ENCODE results near the gene EXOC3L4. TPM values are rescaled to one million over a fixed set of nuclear protein-coding genes. Genes with fewer than 3 reads are reported as not detected.

EXOC3L4 gene
- total RNA-seq, 1 experiment from 2014 or later: not detected

DNA sequence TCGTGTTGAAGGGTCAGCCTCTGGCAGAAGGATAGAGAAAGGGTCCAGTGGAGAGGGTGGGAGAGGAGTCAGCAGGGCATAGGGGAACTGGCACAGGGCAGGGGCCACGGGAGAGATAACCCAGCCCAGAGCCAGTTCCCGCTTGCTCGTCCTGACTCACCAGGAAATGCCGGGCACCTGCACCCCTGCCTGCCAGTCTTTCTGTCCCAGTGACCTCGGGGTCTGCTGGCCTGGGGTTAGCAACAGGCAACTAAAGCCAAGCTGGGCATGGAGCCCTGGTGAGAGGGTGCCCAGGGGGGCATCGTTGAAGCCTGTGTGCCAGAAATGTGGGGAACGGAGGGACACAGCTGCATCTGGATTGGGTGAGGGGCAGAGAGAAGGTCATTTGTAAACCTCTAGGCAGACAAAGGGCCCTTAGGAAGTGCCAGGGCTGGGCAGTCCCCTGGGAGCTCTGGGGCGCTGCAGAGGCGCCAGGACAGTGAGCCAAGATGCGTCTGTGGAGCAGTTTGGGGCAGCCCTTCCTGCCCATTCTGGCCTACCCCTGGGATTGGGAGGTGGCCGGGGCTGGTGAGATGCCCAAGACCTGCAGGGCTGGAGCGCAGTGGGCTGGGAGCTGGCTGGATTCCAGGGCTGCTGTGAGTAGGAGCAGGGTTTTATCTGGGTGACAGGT, 34.2 kb downstream of the EXOC3L4 start:
- BruUV-seq (replicated peaks): no TSS peak
- no peaks in the 10 kb centered on the region for H3K27me3 ChIP-seq (ENCODE audit: insufficient read depth, low read length)
- peaks cover 22 to 36% of the 10 kb centered on the region in 2 experiments for H3K4me1 ChIP-seq (ENCODE audit: control insufficient read depth in 1 of 2, insufficient read depth in 2 of 2, low read length in 2 of 2)
- H2AFZ ChIP-seq (ENCODE audit: low read depth, low read length, poor library complexity, severe bottlenecking): no peak overlapping the region
- no peaks in the 10 kb centered on the region for H3K9me3 ChIP-seq (ENCODE audit: control insufficient read depth in 1 of 2, insufficient read depth in 1 of 2, low read depth in 1 of 2, low read length in 2 of 2)
- ChIA-PET RAD21 (ENCODE audit: low non-redundant PET in 1 of 2, low total read pairs in 2 of 2, uncharacterized antibody in 2 of 2, unreplicated experiment in 2 of 2) (interaction anchor here in 1 of 2 experiments (0.6 kb wide), 1 partner anchor 54 kb away, joined by 3 read pairs; no protein-coding TSS in a partner anchor), POLR2A (no interaction called here), CTCF (interaction anchor here (3.1 kb wide), 1 partner anchor 12 kb away, joined by 9 read pairs; no protein-coding TSS in a partner anchor)
- no peaks in the 10 kb centered on the region for H4K20me1 ChIP-seq (ENCODE audit: insufficient read depth)
- H3K9me2 ChIP-seq (ENCODE audit: insufficient read depth): no peaks in the 10 kb centered on the region
- H3K9ac ChIP-seq (ENCODE audit: low read length): peak overlapping the region; percentile 39
- intact Hi-C loops (cut with micrococcal nuclease): no loop called here
- ATAC-seq: peak; percentile 36
- H3K79me2 ChIP-seq (ENCODE audit: insufficient read depth, low read length): peaks cover 10% of the 10 kb centered on the region; the same call in 1 of the 2 replicates
- peak overlapping the region; percentile 62 for H3K4me2 ChIP-seq (ENCODE audit: low read length)
- peak overlapping the region; percentile 35; the same call in 1 of the 2 replicates for H3K27ac ChIP-seq (ENCODE audit: low read depth, low read length)
- TF ChIP-seq TCF7L2 (IDR thresholded peaks at IDR 0.05; ENCODE audit: borderline replicate concordance, extremely low read depth, insufficient read depth, insufficient read length) (no peak), RAD21 (IDR thresholded peaks at IDR 0.05; ENCODE audit: low read depth) (no peak)
- TF ChIP-seq, protein P1, sequence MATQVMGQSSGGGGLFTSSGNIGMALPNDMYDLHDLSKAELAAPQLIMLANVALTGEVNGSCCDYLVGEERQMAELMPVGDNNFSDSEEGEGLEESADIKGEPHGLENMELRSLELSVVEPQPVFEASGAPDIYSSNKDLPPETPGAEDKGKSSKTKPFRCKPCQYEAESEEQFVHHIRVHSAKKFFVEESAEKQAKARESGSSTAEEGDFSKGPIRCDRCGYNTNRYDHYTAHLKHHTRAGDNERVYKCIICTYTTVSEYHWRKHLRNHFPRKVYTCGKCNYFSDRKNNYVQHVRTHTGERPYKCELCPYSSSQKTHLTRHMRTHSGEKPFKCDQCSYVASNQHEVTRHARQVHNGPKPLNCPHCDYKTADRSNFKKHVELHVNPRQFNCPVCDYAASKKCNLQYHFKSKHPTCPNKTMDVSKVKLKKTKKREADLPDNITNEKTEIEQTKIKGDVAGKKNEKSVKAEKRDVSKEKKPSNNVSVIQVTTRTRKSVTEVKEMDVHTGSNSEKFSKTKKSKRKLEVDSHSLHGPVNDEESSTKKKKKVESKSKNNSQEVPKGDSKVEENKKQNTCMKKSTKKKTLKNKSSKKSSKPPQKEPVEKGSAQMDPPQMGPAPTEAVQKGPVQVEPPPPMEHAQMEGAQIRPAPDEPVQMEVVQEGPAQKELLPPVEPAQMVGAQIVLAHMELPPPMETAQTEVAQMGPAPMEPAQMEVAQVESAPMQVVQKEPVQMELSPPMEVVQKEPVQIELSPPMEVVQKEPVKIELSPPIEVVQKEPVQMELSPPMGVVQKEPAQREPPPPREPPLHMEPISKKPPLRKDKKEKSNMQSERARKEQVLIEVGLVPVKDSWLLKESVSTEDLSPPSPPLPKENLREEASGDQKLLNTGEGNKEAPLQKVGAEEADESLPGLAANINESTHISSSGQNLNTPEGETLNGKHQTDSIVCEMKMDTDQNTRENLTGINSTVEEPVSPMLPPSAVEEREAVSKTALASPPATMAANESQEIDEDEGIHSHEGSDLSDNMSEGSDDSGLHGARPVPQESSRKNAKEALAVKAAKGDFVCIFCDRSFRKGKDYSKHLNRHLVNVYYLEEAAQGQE (IDR thresholded peaks at IDR 0.05; ENCODE audit: low read depth): no peak
- DNase-seq (ENCODE audit: low read depth, low spot score): no peak
- H3K36me3 ChIP-seq (ENCODE audit: control insufficient read depth in 1 of 2, insufficient read depth in 2 of 2, low read length in 2 of 2): peaks cover 6 to 14% of the 10 kb centered on the region in 2 experiments; a peak in 1 of 4 replicates
- H3K4me3 ChIP-seq (replicated peaks in 1 of 2; ENCODE audit: low read depth in 1 of 2, low read length in 2 of 2): no peak overlapping the region

Data from HCT116 (cell line).